Renal cortical epithelial cell (primary cell): ENCODE data around the gene CNTN5. TPM values are rescaled to one million over a fixed set of nuclear protein-coding genes. Genes with fewer than 3 reads are reported as not detected.

ENCODE experiments used
- DNase-seq: peaks from one replicate; pipeline ENCODE4 v3.0.0-alpha.2; 2011; ENCODE audit warnings: low read depth
- total RNA-seq: library from RNA; depleted of rRNA; stranded (reverse); fragments of >200 nt; gene quantifications from 2 replicates; pipeline ENCODE4 v1.2.3, GENCODE V29; 2014

The CNTN5 gene
- total RNA-seq, 1 donor from 2014 or later, result 0.10 TPM

DNA sequence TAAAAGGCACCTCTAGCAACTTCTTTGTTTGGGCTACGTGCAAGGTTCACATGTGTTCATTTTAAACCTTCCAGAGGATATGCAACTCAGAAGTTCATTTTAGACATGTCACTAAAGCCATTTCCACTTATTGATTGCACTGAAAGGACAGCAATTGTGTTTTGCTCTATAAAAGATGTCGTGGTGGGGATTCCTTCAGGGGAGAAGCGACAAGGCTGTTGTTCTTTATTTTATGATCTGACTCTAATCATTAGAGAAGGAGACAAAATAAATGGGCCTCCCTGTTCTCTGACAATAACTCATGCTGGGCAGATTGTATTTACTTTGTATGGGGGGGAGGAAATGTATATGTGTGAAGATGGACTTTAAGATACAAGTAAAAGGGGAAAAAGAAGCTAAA lies 1296.2 kb downstream of the CNTN5 start:
- DNase-seq, result no peak

DNA sequence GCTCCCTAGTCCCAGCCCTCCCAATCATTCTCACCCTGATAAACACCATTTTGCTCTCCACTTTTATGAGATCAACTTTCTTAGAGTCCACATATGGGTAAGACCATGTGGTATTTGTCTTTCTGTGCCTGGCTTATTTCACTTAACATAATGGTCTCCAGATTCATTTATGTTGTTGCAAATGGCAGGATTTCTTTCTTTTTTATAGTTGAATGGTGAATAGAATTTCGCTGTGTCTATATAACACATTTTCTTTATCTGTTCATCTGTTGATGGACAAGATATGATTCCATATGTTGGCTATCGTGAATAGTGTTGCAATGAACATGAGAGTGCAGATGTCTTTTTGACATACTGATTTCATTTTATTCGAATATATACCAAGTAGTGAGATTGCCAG lies 1298.9 kb downstream of the CNTN5 start:
- no peak for DNase-seq

DNA sequence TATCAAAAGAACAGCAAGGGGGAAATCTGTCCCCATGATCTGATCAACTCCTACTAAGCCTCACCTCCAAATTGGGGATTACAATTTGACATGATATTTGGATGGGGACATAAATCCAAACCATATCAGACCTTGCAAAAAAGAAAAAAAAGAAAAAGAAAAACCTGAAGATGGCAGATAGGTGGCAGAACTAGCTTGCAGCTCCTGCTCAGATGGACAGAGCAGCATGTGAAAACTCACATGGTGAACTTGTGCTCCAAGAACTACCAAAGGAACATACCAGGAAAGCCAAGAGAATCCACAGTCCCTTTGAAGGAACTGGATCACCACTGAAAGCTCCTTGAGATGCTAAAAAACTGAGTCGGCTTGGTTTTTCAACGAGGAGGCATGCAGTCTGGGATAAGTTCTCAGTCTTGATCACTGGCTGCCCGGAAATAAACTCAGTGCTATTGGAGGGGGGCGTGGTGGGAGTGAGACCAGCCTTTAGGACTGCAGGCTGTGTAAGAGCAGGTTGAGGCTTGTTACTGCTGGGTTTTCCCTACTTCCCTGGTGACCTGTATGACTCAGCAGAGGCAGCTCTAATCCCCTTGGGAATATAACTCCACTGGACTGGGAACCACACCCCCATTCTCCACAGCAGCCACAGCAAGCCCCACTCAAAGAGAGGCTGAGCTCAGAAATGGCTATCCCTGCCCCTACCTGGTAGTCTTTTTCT lies 1308.0 kb downstream of the CNTN5 start:
- DNase-seq, result peak; percentile 52

DNA sequence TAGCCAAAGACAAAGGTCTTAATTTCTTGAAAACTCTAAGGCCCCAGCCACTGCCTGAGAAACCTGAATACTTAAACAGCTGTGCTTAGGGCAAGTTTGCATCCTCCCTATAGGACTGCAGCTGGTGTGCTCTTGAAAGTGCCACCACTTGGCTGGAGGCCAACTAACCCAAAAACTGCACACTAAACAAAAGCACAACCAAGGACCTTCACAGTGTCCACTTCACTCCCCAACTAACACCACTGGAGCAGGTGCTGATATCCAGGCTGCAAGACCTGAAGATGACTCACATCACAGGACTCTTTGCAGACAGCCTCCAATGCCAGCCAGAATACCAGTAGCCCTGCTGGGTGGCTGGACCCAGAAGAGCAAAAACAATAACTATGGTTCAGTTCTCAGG lies 1308.6 kb downstream of the CNTN5 start:
- DNase-seq, result peak; percentile 23

DNA sequence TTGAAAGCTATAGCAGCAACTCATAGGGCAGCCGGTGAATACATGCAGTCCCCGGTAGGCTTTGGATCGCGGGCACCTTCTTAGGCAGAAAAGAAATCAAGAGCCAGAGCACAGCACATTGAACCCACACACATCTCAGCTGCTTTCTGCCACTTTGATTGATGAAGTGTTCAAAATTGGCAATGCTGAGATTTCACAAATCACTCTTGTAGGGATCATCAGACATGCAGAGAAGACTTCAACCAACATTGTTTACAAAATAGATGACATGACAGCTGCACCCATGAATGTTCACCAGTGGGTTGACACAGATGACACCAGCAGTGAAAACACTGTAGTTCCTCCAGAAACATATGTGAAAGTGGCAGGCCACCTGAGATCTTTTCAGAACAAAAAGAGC lies 1316.1 kb downstream of the CNTN5 start:
- no peak for DNase-seq

DNA sequence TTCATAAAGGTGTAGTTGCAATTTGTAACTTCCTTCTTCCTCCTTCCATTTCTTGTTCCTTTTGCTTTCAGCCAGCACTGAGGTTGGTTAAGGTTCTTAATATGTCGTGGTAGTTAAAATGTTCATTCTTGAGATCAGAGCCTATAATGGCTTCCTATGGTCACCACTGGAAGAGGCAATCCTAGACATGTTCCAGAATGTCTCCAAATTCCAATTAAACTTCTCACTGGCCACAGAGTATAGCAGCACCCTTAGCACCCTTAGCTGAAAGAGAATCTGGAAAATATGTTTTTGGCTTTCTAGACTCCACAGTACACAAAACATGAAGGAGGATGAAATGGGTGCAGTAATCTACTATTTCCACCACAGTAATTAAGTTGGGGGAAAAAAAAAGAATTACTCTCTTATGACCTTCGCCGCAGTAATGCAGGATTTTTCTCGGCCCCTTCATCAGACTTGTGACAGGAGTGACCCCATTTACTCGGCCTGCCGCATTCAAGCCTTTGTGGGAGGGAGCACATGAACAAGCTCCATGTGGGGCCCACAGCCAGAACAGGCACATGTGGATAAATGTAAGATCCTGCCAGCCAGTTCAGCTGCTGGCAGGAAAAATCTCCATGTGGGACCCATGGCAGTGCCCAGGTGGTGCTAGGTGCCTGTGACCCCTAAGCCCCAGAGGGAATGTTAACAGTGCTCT lies 1317.5 kb downstream of the CNTN5 start:
- no peak for DNase-seq

DNA sequence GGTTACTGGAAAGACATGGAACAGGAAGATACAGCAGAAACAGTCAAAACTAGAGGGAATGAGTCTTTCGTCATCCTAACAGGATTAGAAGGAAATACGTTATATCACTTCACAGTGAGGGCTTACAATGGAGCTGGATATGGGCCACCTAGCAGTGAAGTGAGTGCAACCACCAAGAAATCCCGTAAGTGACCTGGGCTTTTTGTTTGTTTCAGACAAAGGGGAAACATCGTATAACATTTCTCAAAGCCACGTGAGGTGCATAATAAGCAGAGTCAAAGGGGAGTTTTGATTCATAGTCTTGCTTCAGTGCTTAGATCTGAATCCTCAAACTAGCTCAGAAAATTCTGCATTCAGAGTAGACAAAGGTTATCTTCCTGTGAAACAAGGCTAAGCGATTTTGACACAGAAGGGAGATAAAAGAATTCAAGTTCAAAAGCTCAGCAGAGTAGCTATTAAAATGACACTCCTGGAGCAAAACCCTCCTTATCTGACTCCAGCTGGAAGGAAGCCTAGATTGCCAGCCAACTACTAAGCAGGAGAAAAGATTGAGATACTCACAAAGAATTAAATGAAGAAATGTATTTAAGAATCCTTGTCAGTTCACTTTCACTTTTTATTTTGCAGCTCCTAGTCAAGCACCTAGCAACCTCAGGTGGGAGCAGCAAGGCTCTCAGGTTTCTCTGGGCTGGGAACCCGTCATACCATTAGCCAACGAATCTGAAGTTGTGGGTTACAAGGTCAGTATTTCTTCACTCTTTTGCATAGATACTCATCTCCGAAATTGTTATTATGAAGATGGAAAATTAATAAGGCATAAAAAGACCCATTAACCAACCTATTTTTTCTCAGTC lies 1319.9 kb downstream of the CNTN5 start:
- peak; percentile 15 for DNase-seq

DNA sequence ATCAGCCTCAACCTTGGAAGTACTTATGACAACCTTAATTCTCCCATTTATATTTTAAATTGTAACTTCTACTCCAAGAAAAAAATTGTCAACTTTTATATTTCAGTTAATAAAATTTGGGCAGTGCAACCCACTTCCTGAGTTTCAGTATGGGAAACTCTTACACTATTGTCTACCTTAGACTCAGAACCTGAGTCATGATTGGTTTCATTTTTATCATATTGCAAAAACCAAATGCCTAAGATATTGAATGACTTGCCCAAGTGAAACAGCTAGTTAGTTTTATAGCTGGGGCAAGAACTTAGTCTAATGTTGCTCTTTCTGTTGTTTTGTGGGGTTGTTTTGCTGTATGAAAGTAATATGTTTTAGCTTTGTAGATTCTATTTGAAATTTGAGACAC lies 1332.3 kb downstream of the CNTN5 start:
- no peak for DNase-seq

DNA sequence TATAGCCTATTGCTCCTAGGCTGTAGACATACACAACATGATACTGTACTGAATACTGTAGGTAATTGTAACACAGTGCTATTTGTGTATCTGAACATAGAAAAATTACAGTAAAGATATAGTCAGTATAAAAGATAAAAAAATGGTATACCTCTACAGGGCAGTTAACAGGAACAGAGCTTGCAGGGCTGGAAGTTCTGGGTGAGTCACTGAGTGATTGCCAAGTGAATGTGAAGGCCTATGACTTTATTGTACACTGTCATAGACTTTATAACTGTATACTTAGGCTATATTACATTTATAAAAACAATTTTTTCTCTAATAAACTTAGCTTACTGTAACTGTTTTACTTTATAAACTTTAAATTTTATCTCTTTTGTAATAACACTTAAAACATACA lies 1334.0 kb downstream of the CNTN5 start:
- DNase-seq, result peak; percentile 16

DNA sequence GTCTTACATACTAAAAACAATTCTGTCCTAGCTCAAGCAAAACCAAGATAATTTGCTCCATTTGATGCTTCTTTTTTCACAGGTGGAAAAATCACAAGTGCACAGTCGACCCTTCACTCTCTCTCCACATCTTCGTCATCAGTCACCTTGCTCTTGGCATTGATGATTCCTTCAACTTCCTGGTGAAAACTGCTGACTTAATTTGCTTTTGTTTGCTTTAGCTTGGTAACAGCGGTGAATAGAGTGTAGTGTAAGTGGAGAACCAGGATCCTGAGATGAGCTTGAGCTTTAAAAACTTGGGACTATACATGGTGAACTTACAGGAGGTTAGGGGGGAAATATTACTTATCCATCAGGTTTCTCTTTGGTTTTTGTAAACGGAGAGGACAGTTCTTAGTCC lies 1335.3 kb downstream of the CNTN5 start:
- peak; percentile 2 for DNase-seq

DNA sequence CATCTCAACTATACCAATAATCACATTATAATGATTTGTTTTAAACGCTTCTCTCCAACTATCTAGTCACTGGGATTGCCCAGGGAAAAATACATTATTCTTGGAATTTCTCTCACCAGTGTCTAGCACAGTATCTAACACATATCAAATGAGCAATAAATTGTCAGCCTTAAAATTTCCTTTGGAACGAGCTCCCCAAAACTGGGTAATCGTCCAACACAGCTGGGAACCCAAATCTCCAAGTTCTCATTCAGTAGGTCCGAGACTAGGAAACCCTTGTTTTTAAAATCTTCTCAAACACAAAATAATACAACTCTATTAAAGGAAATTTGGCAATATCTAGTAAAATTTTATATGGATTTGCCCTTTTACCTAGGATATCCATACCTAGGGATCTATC lies 1338.5 kb downstream of the CNTN5 start:
- DNase-seq, result no peak

DNA sequence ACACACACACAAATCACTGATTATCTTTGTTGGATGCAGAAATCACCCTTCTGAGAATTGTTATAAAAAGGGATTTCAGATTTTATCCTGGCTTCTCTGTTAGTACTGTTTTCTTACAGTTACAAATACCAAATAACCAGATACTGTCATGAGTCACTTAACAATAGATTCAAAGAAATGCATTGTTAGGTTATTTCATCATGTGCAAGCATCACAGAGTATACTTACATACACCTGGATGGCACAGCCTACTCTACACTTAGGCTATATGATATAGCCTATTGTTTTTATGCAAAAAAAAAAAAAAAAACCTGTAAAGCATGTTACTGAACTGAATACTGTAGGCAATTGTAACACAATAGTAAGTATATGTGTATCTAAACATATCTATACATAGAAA lies 1347.1 kb downstream of the CNTN5 start:
- no peak for DNase-seq

DNA sequence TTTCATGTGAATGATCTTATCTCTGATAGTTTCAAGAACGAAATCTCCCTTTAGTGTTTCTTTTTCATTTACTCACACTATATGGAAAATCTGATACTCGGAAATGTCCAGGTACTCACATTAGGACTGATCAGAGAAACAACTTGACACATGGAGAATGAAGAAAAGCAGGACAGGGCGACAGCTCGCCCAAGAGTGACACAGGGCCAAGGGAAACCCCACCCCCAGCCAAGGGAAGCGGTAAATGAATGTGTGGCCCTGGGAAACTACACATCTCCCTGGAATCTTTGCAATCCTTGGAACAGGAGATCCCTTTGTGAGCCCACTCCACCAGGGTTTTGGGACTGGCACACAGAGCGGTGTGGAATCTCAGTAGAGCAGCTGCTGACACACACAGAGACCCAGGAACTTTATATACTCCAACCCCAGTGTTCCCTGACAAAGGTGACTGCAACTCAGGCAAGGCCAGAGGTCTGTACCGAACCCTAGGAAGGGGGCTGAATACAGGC lies 1362.7 kb downstream of the CNTN5 start:
- DNase-seq, result no peak

DNA sequence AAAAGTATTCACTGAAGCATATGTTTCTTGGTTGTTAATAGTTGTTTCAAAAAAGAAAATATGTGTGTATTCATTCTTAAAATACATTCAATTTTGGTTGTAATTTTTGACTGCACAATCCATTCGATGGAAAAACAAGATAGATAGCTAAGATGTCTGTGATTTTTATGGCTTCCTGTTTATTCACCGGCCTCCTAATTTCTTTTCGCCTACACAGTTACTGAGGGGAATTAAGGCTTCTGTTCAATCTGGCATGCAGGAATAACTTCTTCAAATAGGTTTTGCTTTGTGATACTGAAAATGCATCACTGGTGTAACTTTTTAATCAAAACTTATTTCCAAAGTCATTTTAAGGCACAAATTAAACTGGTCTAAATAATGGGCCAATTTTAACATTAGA lies 1375.5 kb downstream of the CNTN5 start:
- no peak for DNase-seq

DNA sequence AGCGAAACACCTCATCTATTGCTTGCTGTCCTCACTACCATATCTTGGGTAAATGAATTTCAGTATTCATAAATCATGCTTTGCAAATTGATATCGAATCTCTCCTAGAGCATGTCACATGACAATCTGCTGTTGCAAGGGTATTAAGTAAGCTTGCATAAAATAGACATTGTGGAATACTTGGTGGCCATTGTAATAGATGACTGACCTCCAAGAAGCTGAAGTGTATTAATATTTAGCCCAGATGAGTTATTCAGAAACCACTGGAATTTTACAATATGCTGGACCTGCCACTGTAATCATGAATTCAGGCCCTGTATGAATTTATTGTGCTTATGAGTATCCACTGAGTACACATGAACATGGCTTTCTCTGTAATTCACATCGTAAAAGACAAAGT lies 1376.7 kb downstream of the CNTN5 start:
- peak; percentile 54 for DNase-seq

DNA sequence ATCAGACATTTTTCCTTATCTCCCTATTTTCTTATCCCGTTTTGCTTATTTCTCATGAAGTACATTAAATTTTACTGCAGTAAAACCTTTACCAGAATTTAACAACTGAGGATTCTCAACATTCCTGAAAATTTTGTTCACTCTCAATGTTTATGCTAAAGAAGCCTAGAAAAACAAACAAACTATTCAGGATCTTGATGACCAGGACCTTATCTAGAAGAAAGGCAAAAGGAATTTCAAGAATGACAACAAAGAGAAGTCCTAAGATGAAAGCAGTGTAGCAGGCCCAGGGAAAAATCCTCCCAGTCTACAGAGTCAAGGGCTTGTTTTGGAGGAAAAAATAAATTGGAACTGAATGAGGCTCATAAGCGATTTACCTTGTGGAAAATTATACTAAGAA lies 1383.1 kb downstream of the CNTN5 start:
- peak; percentile 30 for DNase-seq

DNA sequence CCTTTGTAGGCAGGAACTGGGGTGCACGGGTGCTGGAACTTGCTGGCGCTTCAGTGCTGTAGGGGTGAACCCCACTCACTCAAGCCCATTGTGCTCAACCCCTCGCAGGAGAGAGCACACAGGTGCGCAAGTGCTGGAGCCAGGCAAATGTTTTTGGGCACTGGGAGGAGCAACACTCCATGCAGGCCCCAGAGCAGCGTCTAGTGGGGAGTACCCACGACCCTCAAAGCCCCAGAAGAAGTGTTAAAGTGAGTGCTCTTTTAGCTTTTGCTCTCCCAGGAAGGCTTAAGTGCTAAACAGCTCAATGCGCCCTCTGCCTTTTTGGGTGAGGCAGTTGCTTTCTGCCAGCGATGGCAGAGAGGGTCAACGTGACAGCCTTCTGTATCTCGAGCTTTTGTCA lies 1384.2 kb downstream of the CNTN5 start:
- no peak for DNase-seq
